Ascending aorta (tissue), 2 donors: Measurements from ENCODE around the gene GAS5. TPM values are rescaled to one million over a fixed set of nuclear protein-coding genes. Genes with fewer than 3 reads are reported as not detected.

ENCODE experiments used
- DNase-seq, 2 donors: peaks; one replicate each; pipeline ENCODE4 v3.0.0-alpha.2; 2019; ENCODE audit warnings: low spot score in 2 of 2
- H3K27ac ChIP-seq, 2 donors: fragments of 200-600 bp; sonication (generic); one replicate each; pipeline ENCODE4 v1.5.1; 2016 to 2017; ENCODE audit warnings: mild to moderate bottlenecking in 1 of 2
- H3K27me3 ChIP-seq: fragments of 200-600 bp; sonication (generic); one replicate; pipeline ENCODE4 v1.5.1; 2017
- H3K36me3 ChIP-seq, 2 donors: fragments of 200-600 bp; sonication (generic); one replicate each; pipeline ENCODE4 v1.5.1; 2016
- H3K4me1 ChIP-seq, 2 donors: fragments of 200-600 bp; sonication (generic); one replicate each; pipeline ENCODE4 v1.5.1; 2016 to 2017; ENCODE audit warnings: mild to moderate bottlenecking in 1 of 2
- H3K4me3 ChIP-seq, 2 donors: fragments of 200-600 bp; sonication (generic); one replicate each; pipeline ENCODE4 v1.5.1; 2016 to 2017; ENCODE audit warnings: mild to moderate bottlenecking in 1 of 2
- H3K9me3 ChIP-seq, 2 donors: fragments of 200-600 bp; sonication (generic); one replicate each; pipeline ENCODE4 v1.5.1; 2016
- intact Hi-C: fragments of 100-400 bp; cut with DNase I; formaldehyde crosslinking; loops from one replicate; pipeline ENCODE4 v1.15.1; 2023
- total RNA-seq: library from RNA; depleted of rRNA; stranded (reverse); fragments of >200 nt; gene quantifications from one replicate; pipeline ENCODE4 v1.1.0, GENCODE V29; 2016
- TF ChIP-seq, protein P1 (sequence below), 3 experiments: fragments of 200-600 bp in 2 of 3; fragments of 450-650 bp in 1 of 3; sonication (generic) in 2 of 3; IDR thresholded peaks; one replicate each; pipeline ENCODE4 v1.5.1; 2016 to 2019; ENCODE audit warnings: antibody characterized with exemption in 3 of 3, mild to moderate bottlenecking in 1 of 3, moderate library complexity in 1 of 3

Gene GAS5
- total RNA-seq, 1 donor from 2014 or later = 149 TPM

GRCh38 chr1:173913111-173913510 lies 45.3 kb upstream of the GAS5 start:
- no peaks in the 10 kb centered on the region for H3K9me3 ChIP-seq
- no peaks in the 10 kb centered on the region for H3K27me3 ChIP-seq
- intact Hi-C loops = no loop called here
- no peaks in the 10 kb centered on the region for H3K36me3 ChIP-seq
- H3K27ac ChIP-seq = no peak overlapping the region
- TF ChIP-seq, protein P1, sequence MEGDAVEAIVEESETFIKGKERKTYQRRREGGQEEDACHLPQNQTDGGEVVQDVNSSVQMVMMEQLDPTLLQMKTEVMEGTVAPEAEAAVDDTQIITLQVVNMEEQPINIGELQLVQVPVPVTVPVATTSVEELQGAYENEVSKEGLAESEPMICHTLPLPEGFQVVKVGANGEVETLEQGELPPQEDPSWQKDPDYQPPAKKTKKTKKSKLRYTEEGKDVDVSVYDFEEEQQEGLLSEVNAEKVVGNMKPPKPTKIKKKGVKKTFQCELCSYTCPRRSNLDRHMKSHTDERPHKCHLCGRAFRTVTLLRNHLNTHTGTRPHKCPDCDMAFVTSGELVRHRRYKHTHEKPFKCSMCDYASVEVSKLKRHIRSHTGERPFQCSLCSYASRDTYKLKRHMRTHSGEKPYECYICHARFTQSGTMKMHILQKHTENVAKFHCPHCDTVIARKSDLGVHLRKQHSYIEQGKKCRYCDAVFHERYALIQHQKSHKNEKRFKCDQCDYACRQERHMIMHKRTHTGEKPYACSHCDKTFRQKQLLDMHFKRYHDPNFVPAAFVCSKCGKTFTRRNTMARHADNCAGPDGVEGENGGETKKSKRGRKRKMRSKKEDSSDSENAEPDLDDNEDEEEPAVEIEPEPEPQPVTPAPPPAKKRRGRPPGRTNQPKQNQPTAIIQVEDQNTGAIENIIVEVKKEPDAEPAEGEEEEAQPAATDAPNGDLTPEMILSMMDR (IDR thresholded peaks at IDR 0.05) = no peak
- no peaks in the 10 kb centered on the region for H3K4me1 ChIP-seq
- DNase-seq = no peak
- H3K4me3 ChIP-seq = no peak overlapping the region

DNA sequence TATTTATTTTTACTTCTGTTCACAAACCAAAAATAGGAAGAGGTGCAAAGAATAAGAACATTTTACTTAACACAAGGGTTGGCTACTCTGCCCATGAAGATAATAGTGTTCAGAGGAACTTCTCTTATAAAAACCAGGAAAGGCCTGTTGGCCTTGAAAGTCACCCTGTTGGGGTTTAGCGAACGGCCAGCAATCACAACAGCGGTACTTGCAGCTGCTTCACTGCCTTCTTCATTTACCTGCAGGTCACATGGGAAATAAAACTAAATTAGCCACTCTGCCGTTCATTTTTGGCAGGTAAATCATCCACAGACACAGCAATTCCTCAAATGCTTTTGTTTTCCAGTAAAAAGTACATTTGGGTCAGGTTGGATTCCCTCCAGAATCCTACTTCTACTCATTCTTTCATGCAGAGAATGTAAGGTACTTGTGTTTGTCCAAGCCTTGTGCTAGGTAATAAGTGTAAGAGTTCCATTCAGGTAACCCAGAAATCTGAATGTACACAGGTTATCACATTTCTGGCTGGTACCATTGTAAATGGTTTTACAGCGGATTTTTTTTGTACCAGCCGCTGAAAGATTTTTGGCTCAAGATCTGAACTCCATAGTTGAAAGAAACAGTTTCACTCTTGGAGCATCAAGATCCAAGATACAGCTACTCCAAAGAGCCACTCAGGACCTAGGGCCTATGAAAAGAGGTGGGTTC lies 36.2 kb upstream of the GAS5 start:
- Histone ChIP-seq H3K4me3 (no peak overlapping the region), H3K27me3 (no peaks in the 10 kb centered on the region), H3K9me3 (no peaks in the 10 kb centered on the region), H3K4me1 (no peaks in the 10 kb centered on the region), H3K27ac (no peak overlapping the region), H3K36me3 (peaks cover 0 to 5% of the 10 kb centered on the region in 2 donors)
- TF ChIP-seq, protein P1 (IDR thresholded peaks at IDR 0.05) = no peak
- intact Hi-C loops = no loop called here
- no peak for DNase-seq

- TF ChIP-seq, protein P1 (IDR thresholded peaks at IDR 0.05) = no peak
- Histone ChIP-seq H3K27me3 (no peaks in the 10 kb centered on the region), H3K4me3 (no peak overlapping the region), H3K4me1 (no peaks in the 10 kb centered on the region), H3K27ac (no peak overlapping the region), H3K36me3 (no peaks in the 10 kb centered on the region), H3K9me3 (no peaks in the 10 kb centered on the region)
- no peak for DNase-seq
- intact Hi-C loops = no loop called here
Observed at GRCh38 chr1:173900992-173901391, 33.2 kb upstream of the GAS5 start.

DNA sequence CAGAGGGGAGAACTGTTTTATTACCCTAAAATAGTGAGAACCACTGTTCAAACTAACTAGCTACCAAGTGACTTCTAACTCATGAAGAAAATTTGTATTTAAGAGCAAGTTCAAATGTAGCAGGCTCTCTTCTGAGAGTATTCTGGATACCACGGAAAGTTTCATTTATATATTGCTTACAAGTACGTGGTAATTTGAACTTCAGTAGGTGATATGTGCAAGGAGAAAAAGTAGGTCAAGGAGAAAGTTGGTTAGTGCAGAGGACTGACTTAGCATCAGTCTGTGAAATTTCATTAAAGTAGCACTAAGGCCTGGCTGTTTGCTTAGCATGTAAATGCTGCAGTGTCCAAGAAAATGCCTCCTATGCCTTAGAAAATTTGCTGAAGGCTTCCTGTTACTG lies 32.6 kb upstream of the GAS5 start:
- no peak overlapping the region for H3K4me3 ChIP-seq
- TF ChIP-seq, protein P1 (IDR thresholded peaks at IDR 0.05) = no peak
- no peaks in the 10 kb centered on the region for H3K9me3 ChIP-seq
- intact Hi-C loops = no loop called here
- no peak for DNase-seq
- H3K36me3 ChIP-seq = no peaks in the 10 kb centered on the region
- no peaks in the 10 kb centered on the region for H3K27me3 ChIP-seq
- no peaks in the 10 kb centered on the region for H3K4me1 ChIP-seq
- H3K27ac ChIP-seq = no peak overlapping the region

DNA sequence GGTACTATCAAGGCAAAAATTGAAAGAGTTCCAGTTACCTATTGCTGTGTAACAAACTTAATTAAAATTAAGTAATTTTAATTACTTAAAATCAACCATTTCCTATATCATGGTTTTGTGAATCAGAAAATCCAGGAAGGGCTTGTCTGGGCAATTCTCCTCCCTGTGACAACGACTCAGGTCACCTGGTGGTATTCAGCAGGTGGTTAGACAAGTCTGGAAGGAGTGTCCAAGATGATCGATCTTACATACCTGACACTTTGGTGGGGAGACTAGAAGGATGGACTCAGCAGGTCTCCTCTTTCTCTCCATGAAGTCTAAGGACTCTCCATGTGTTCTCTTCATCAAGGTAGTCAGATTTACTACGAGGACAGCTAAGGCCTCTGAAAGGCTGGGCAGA lies 26.4 kb upstream of the GAS5 start:
- peaks cover 0 to 11% of the 10 kb centered on the region in 2 donors for H3K36me3 ChIP-seq
- DNase-seq = no peak
- no peaks in the 10 kb centered on the region for H3K9me3 ChIP-seq
- no peaks in the 10 kb centered on the region for H3K27me3 ChIP-seq
- H3K4me1 ChIP-seq = no peaks in the 10 kb centered on the region
- no peak overlapping the region for H3K27ac ChIP-seq
- intact Hi-C loops = no loop called here
- TF ChIP-seq, protein P1 (IDR thresholded peaks at IDR 0.05) = no peak
- no peak overlapping the region for H3K4me3 ChIP-seq

GRCh38 chr1:173893611-173894010 lies 25.8 kb upstream of the GAS5 start:
- no peaks in the 10 kb centered on the region for H3K9me3 ChIP-seq
- H3K4me1 ChIP-seq = no peaks in the 10 kb centered on the region
- intact Hi-C loops = no loop called here
- H3K27me3 ChIP-seq = no peaks in the 10 kb centered on the region
- peaks cover 0 to 12% of the 10 kb centered on the region in 2 donors for H3K36me3 ChIP-seq
- DNase-seq = no peak
- H3K4me3 ChIP-seq = no peak overlapping the region
- no peak overlapping the region for H3K27ac ChIP-seq
- TF ChIP-seq, protein P1 (IDR thresholded peaks at IDR 0.05) = no peak
